ENCODE data around the gene IL31RA.

The IL31RA gene

GRCh38 chr5:55817030-55817429 lies 34.1 kb upstream of the IL31RA start:
- Histone ChIP-seq H3K27ac (ENCODE audit: low read length) (no peak overlapping the region), H3K27me3 (replicated peaks; ENCODE audit: insufficient read depth, low read length) (no peaks in the 10 kb centered on the region), H3K4me2 (ENCODE audit: low read depth, low read length) (no peak overlapping the region), H2AFZ (ENCODE audit: low read length) (no peak overlapping the region), H4K20me1 (ENCODE audit: insufficient read depth, low read length) (no peaks in the 10 kb centered on the region), H3K36me3 (replicated peaks; ENCODE audit: insufficient read depth, low read length) (no peaks in the 10 kb centered on the region), H3K79me2 (ENCODE audit: low read length) (no peaks in the 10 kb centered on the region), H3K4me3 (ENCODE audit: low read length) (no peak overlapping the region), H3K9me2 (replicated peaks; ENCODE audit: insufficient read depth, low read length) (no peaks in the 10 kb centered on the region), H3K9me3 (replicated peaks; ENCODE audit: insufficient read depth, low read length) (no peaks in the 10 kb centered on the region), H3K4me1 (ENCODE audit: low read length) (no peaks in the 10 kb centered on the region), H3K9ac (ENCODE audit: low read length) (no peak overlapping the region), H3F3A (ENCODE audit: insufficient read depth, low read length) (no peaks in the 10 kb centered on the region)
- DNase-seq = no peak
- TF ChIP-seq EZH2phosphoT487 (IDR thresholded peaks at IDR 0.05; ENCODE audit: low read length) = no peak
- no peak for TF ChIP-seq CTCF (IDR thresholded peaks at IDR 0.05; ENCODE audit: low read length)
- no peak for TF ChIP-seq EZH2 (optimal IDR thresholded peaks at IDR 0.05; ENCODE audit: low read depth, low read length)

DNA sequence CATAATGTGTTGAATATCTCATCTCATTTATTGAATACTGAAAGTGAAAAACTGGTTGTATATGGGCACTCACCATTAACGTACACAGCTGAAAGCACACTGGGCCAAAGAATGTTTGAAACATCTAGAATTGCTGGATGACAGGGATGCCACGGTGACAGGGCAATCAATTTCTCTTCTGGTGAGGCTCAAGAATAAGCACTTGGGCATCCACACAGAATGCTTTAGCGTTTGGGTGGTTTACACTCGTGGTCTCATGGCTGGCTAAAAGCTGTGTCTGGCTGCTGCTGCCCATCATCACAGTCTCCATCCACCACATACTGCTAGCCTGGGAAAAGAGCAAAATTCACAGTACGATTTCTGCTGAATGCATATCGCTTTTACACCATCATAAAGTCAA lies 30.7 kb upstream of the IL31RA start:
- no peak for TF ChIP-seq EZH2 (optimal IDR thresholded peaks at IDR 0.05; ENCODE audit: low read depth, low read length)
- TF ChIP-seq EZH2phosphoT487 (IDR thresholded peaks at IDR 0.05; ENCODE audit: low read length) = no peak
- no peak for TF ChIP-seq CTCF (IDR thresholded peaks at IDR 0.05; ENCODE audit: low read length)
- Histone ChIP-seq H3K9me2 (replicated peaks; ENCODE audit: insufficient read depth, low read length) (no peaks in the 10 kb centered on the region), H3F3A (ENCODE audit: insufficient read depth, low read length) (no peaks in the 10 kb centered on the region), H3K27ac (ENCODE audit: low read length) (no peak overlapping the region), H3K4me3 (ENCODE audit: low read length) (no peak overlapping the region), H4K20me1 (ENCODE audit: insufficient read depth, low read length) (no peaks in the 10 kb centered on the region), H3K4me1 (ENCODE audit: low read length) (no peaks in the 10 kb centered on the region), H3K4me2 (ENCODE audit: low read depth, low read length) (no peak overlapping the region), H3K9me3 (replicated peaks; ENCODE audit: insufficient read depth, low read length) (no peaks in the 10 kb centered on the region), H3K36me3 (replicated peaks; ENCODE audit: insufficient read depth, low read length) (no peaks in the 10 kb centered on the region), H3K79me2 (ENCODE audit: low read length) (no peaks in the 10 kb centered on the region), H2AFZ (ENCODE audit: low read length) (no peak overlapping the region), H3K9ac (ENCODE audit: low read length) (no peak overlapping the region), H3K27me3 (replicated peaks; ENCODE audit: insufficient read depth, low read length) (no peaks in the 10 kb centered on the region)
- DNase-seq = no peak

DNA sequence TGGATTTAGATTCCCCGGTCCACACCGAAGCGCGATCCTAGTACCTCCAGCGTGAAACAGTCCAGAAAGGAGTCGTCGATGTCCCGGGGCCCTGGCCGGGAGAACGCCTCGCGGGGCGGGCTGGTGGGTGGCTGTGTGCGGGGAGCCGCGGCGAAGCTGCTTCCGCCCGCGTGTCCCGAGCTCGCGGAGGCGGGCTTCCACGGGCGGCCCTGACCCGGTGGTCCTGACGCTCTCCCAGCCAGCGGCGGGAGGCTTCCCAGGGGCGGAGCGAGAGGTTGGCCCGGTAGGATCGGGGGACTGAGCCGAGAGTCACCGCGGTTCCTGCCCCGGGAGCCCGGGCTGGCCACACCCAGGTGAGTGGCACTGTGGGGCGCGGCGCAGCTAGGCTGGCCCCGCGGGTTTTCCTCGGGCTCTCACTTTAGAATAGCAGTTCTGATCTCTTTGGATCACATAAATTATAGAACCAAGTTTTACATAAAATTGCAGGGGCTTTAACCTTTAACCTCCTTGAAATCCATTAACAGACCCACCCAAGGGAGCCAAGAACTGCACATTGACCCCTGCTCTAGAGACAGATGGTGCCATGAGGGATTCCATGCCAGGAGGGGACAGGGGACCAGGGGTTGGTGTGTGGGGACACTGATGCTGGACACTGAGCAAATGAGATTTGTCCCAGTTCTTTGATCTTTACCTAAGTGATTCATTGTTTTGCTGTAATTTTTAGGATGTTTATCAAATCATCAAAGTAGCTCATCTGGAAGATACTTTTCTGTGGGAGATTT lies 29.2 kb upstream of the IL31RA start:
- H3K9me3 ChIP-seq (replicated peaks; ENCODE audit: insufficient read depth, low read length) = no peaks in the 10 kb centered on the region
- TF ChIP-seq CTCF (IDR thresholded peaks at IDR 0.05; ENCODE audit: low read length) = no peak
- no peak for TF ChIP-seq EZH2 (optimal IDR thresholded peaks at IDR 0.05; ENCODE audit: low read depth, low read length)
- TF ChIP-seq EZH2phosphoT487 (IDR thresholded peaks at IDR 0.05; ENCODE audit: low read length) = no peak
- H3K27ac ChIP-seq (ENCODE audit: low read length) = no peak overlapping the region
- no peaks in the 10 kb centered on the region for H3K36me3 ChIP-seq (replicated peaks; ENCODE audit: insufficient read depth, low read length)
- H3K4me2 ChIP-seq (ENCODE audit: low read depth, low read length) = no peak overlapping the region
- no peaks in the 10 kb centered on the region for H3K79me2 ChIP-seq (ENCODE audit: low read length)
- H2AFZ ChIP-seq (ENCODE audit: low read length) = no peak overlapping the region
- no peaks in the 10 kb centered on the region for H3K27me3 ChIP-seq (replicated peaks; ENCODE audit: insufficient read depth, low read length)
- H3K9me2 ChIP-seq (replicated peaks; ENCODE audit: insufficient read depth, low read length) = no peaks in the 10 kb centered on the region
- H3K9ac ChIP-seq (ENCODE audit: low read length) = no peak overlapping the region
- H3K4me3 ChIP-seq (ENCODE audit: low read length) = no peak overlapping the region
- H3F3A ChIP-seq (ENCODE audit: insufficient read depth, low read length) = no peaks in the 10 kb centered on the region
- H4K20me1 ChIP-seq (ENCODE audit: insufficient read depth, low read length) = no peaks in the 10 kb centered on the region
- H3K4me1 ChIP-seq (ENCODE audit: low read length) = no peaks in the 10 kb centered on the region
- no peak for DNase-seq

Data from MM.1S (cell line).